GM21515 (cell line): ENCODE results near the gene GMDS.
A peak's percentile ranks its signal among the peaks of the same experiment; 100 is the strongest.

Experiments
- ATAC-seq: cut with Tn5 transposase; IDR thresholded peaks from one replicate; pipeline ENCODE4 v1.9.1; 2021; ENCODE audit not compliant: unreplicated experiment

Gene GMDS

GRCh38 chr6:1817033-1817761 lies 428.2 kb downstream of the GMDS start:
- no peak for ATAC-seq

- ATAC-seq, result no peak
Measured at GRCh38 chr6:1815827-1816452, 429.5 kb downstream of the GMDS start.

- no peak for ATAC-seq
Measured at GRCh38 chr6:1814279-1814678, 431.1 kb downstream of the GMDS start.

GRCh38 chr6:1812487-1812886 lies 432.9 kb downstream of the GMDS start:
- ATAC-seq, result no peak

GRCh38 chr6:1812034-1812433 lies 433.4 kb downstream of the GMDS start:
- no peak for ATAC-seq

GRCh38 chr6:1810880-1811279 lies 434.5 kb downstream of the GMDS start:
- ATAC-seq, result no peak

GRCh38 chr6:1809291-1809988 lies 436.0 kb downstream of the GMDS start:
- ATAC-seq, result no peak

GRCh38 chr6:1806935-1807334 lies 438.5 kb downstream of the GMDS start:
- no peak for ATAC-seq

- no peak for ATAC-seq
Measured at GRCh38 chr6:1802491-1803395, 442.7 kb downstream of the GMDS start.

GRCh38 chr6:1801401-1801800 lies 444.0 kb downstream of the GMDS start:
- no peak for ATAC-seq

GRCh38 chr6:1800845-1801244 lies 444.6 kb downstream of the GMDS start:
- ATAC-seq, result no peak

- ATAC-seq, result no peak
Measured at GRCh38 chr6:1798965-1799325, 446.5 kb downstream of the GMDS start.

GRCh38 chr6:1798303-1798964 lies 447.0 kb downstream of the GMDS start:
- ATAC-seq, result no peak

- peak; percentile 10 for ATAC-seq
Measured at GRCh38 chr6:1797801-1798200, 447.6 kb downstream of the GMDS start.

GRCh38 chr6:1796706-1797529 lies 448.5 kb downstream of the GMDS start:
- ATAC-seq, result peak; percentile 90

- ATAC-seq, result no peak
Measured at GRCh38 chr6:1795910-1796309, 449.5 kb downstream of the GMDS start.

GRCh38 chr6:1792989-1793388 lies 452.4 kb downstream of the GMDS start:
- no peak for ATAC-seq

- no peak for ATAC-seq
Measured at GRCh38 chr6:1790684-1791083, 454.7 kb downstream of the GMDS start.

GRCh38 chr6:1789092-1789491 lies 456.3 kb downstream of the GMDS start:
- no peak for ATAC-seq

- ATAC-seq, result no peak
Measured at GRCh38 chr6:1787894-1788293, 457.5 kb downstream of the GMDS start.
